ENCODE measurements around the gene PNMA8B.

The PNMA8B gene

GRCh38 chr19:46446021-46446420 lies 49.6 kb downstream of the PNMA8B start:
- H3K27ac ChIP-seq, result no peak overlapping the region
- TF ChIP-seq CTCF (IDR thresholded peaks at IDR 0.05) (no peak), ZFX (IDR thresholded peaks at IDR 0.05; ENCODE audit: borderline replicate concordance) (no peak)

- H3K27ac ChIP-seq, result no peak overlapping the region
- TF ChIP-seq ZFX (IDR thresholded peaks at IDR 0.05; ENCODE audit: borderline replicate concordance) (no peak), CTCF (IDR thresholded peaks at IDR 0.05) (no peak)
These were observed 52.7 kb downstream of the PNMA8B start for GRCh38 chr19:46442808-46443450.

GRCh38 chr19:46441866-46442265 lies 53.8 kb downstream of the PNMA8B start:
- no peak for TF ChIP-seq CTCF (IDR thresholded peaks at IDR 0.05)
- no peak for TF ChIP-seq ZFX (IDR thresholded peaks at IDR 0.05; ENCODE audit: borderline replicate concordance)
- H3K27ac ChIP-seq, result no peak overlapping the region

Measured in 22Rv1 (cell line).